CD4-positive, alpha-beta memory T cell (primary cell): ENCODE measurements around the gene PANX1. TPM values are rescaled to one million over a fixed set of nuclear protein-coding genes. Genes with fewer than 3 reads are reported as not detected.

ENCODE experiments used
- CTCF ChIA-PET: fragments of 350-600 bp; sonication (Branson Sonifier 250); formaldehyde crosslinking; loops from one replicate; lab custom pipeline; 2021; ENCODE audit warnings: inconsistent platforms; ENCODE audit not compliant: partially characterized antibody; lab: Charles Lee
- POLR2A ChIA-PET: fragments of 350-600 bp; sonication (Branson Sonifier 250); formaldehyde crosslinking; loops from one replicate; lab custom pipeline; 2021; ENCODE audit not compliant: partially characterized antibody; lab: Charles Lee
- DNase-seq, 5 donors: peaks; one replicate each; pipeline versions ENCODE4 v3.0.0 to v3.0.0-alpha.2; 2020 to 2022; ENCODE audit warnings: mixed read lengths in 1 of 5
- H3K27ac ChIP-seq: one replicate; pipeline ENCODE4 v1.7.0; 2013; ENCODE audit warnings: low read depth, low read length
- H3K27me3 ChIP-seq: 2 replicates; pipeline ENCODE4 v1.7.0; 2013; ENCODE audit warnings: mild to moderate bottlenecking, low read length, moderate library complexity; ENCODE audit not compliant: insufficient read depth
- H3K36me3 ChIP-seq: 2 replicates; pipeline ENCODE4 v1.7.0; 2013; ENCODE audit warnings: mild to moderate bottlenecking, low read length, moderate library complexity; ENCODE audit not compliant: insufficient read depth
- H3K4me1 ChIP-seq: 2 replicates; pipeline ENCODE4 v1.7.0; 2013; ENCODE audit warnings: mild to moderate bottlenecking, low read length, moderate library complexity; ENCODE audit not compliant: insufficient read depth
- H3K4me3 ChIP-seq, 2 donors: one replicate each; pipeline ENCODE4 v1.7.0; 2013; ENCODE audit warnings: low read length in 2 of 2, mild to moderate bottlenecking in 1 of 2
- H3K9me3 ChIP-seq, 2 donors: one replicate each; pipeline ENCODE4 v1.7.0; 2013; ENCODE audit warnings: low read length in 2 of 2, control low read depth in 1 of 2; ENCODE audit not compliant: control insufficient read depth in 1 of 2
- H3K27ac Mint-ChIP-seq, 7 donors: one replicate each; pipeline ENCODE4 v1.8.0; 2020 to 2021; ENCODE audit warnings: mixed read lengths in 7 of 7, mild to moderate bottlenecking in 6 of 7, inconsistent platforms in 3 of 7, moderate library complexity in 3 of 7
- H3K27me3 Mint-ChIP-seq, 2 donors: one replicate each; pipeline ENCODE4 v1.8.0; 2020 to 2021; ENCODE audit warnings: mixed read lengths in 2 of 2
- H3K36me3 Mint-ChIP-seq, 2 donors: one replicate each; pipeline ENCODE4 v1.8.0; 2020 to 2021; ENCODE audit warnings: mixed read lengths in 2 of 2, inconsistent platforms in 1 of 2, mild to moderate bottlenecking in 1 of 2
- H3K4me1 Mint-ChIP-seq, 4 donors: one replicate each; pipeline ENCODE4 v1.8.0; 2020 to 2021; ENCODE audit warnings: mixed read lengths in 4 of 4, mild to moderate bottlenecking in 1 of 4
- H3K4me3 Mint-ChIP-seq, 8 donors: one replicate each; pipeline ENCODE4 v1.8.0; 2020 to 2021; ENCODE audit warnings: mixed read lengths in 8 of 8, mild to moderate bottlenecking in 7 of 8, moderate library complexity in 6 of 8, inconsistent platforms in 3 of 8
- H3K9me3 Mint-ChIP-seq, 8 donors: one replicate each; pipeline ENCODE4 v1.8.0; 2020 to 2021; ENCODE audit warnings: mixed read lengths in 8 of 8, mild to moderate bottlenecking in 5 of 8, inconsistent platforms in 3 of 8, moderate library complexity in 1 of 8
- intact Hi-C: fragments of 100-400 bp; cut with micrococcal nuclease; formaldehyde crosslinking; loops from one replicate; pipeline ENCODE4 v1.15.1; 2023
- polyA plus RNA-seq, 2 donors: library from polyadenylated mRNA; unstranded; fragments of 300-500 nt; fragmentation: Illumina TruSeq; gene quantifications; one replicate each; pipeline ENCODE4 v1.2.3, GENCODE V29; 2021
- total RNA-seq, 2 experiments: library from RNA; stranded (reverse); gene quantifications; one replicate each; pipeline ENCODE4 v1.2.3, GENCODE V29; 2021

Gene PANX1
- total and polyA plus RNA-seq, 4 experiments from 2014 or later = 7.6 to 9.5 (median 8.7) TPM

DNA sequence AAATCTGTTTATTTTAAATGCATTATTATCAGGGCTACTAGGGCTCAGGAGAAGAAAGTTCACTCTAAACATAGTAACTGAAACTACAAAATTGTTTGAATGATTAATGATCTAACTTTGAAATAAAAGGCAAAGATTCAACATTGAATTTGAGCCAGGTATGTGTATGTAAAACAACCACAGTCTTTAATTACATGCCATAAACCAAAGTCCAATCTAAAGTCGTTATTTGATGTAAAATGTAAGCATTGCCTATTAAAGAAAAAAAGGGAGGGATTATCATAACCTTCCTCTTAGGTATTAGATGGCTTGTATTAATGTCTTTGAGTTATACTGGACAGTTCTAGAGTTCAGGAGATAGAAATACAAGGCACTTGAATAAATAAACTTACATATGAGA, 25.2 kb upstream of the PANX1 start:
- Mint-ChIP-seq H3K4me3 (no peak overlapping the region), H3K27ac (no peak overlapping the region), H3K4me1 (no peaks in the 10 kb centered on the region), H3K36me3 (no peaks in the 10 kb centered on the region), H3K9me3 (peaks cover 0 to 8% (median 1%) of the 10 kb centered on the region in 8 donors), H3K27me3 (peaks cover 0 to 2% of the 10 kb centered on the region in 2 donors)
- no peaks in the 10 kb centered on the region for H3K36me3 ChIP-seq
- H3K27ac ChIP-seq = no peak overlapping the region
- ChIA-PET CTCF (no interaction called here), POLR2A (no interaction called here)
- no peak overlapping the region for H3K4me3 ChIP-seq
- intact Hi-C loops = no loop called here
- H3K27me3 ChIP-seq = no peaks in the 10 kb centered on the region
- H3K9me3 ChIP-seq = no peaks in the 10 kb centered on the region
- H3K4me1 ChIP-seq = no peaks in the 10 kb centered on the region
- no peak for DNase-seq

DNA sequence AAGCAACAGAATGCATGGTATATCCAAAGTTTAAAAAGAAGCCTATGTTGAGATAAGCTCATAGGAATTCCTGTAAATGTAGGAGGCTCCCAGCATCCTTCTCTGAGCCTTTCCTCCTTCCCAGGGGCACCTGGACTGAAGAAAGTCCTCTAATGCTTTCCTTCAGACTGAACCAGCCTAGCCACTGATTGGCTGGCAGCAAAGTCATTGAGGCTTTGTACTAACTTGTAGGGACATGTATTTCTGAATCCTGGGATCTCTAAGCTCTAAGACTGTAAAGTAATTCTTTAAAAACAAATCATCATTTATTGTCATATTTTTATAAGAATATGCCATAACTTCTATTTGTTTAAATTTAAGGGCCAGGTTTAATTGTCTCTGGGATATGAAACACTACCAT, 23.9 kb upstream of the PANX1 start:
- peaks cover 0 to 2% of the 10 kb centered on the region in 2 donors for H3K27me3 Mint-ChIP-seq
- no peaks in the 10 kb centered on the region for H3K27me3 ChIP-seq
- intact Hi-C loops = no loop called here
- peaks cover 0 to 4% (median 0%) of the 10 kb centered on the region in 8 donors for H3K9me3 Mint-ChIP-seq
- ChIA-PET POLR2A (no interaction called here), CTCF (no interaction called here)
- no peaks in the 10 kb centered on the region for H3K36me3 Mint-ChIP-seq
- H3K4me3 ChIP-seq = no peak overlapping the region
- no peak for DNase-seq
- H3K27ac Mint-ChIP-seq = no peak overlapping the region
- H3K4me3 Mint-ChIP-seq = no peak overlapping the region
- no peaks in the 10 kb centered on the region for H3K9me3 ChIP-seq
- H3K27ac ChIP-seq = no peak overlapping the region
- no peaks in the 10 kb centered on the region for H3K36me3 ChIP-seq
- no peaks in the 10 kb centered on the region for H3K4me1 ChIP-seq
- H3K4me1 Mint-ChIP-seq = no peaks in the 10 kb centered on the region

DNA sequence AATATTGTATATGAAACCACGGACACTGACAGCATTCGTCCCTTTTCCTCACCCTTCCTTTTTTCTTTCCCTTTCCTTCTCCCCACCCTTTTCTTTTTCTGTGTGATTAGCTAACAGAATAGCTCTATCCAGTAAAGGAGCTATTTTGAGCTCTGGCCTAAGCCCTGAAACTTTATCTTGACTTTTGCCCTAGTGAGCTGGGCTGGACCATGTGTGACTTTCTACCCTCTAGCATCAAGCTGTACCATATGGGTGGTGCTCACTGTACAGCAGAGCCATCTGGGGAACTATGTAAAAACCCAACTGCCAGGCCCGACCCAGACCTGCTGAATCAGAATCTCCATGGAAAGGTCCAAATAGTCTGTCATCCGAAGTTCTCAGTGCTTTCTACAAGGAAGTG, 21.9 kb upstream of the PANX1 start:
- ChIA-PET CTCF (no interaction called here), POLR2A (no interaction called here)
- no peaks in the 10 kb centered on the region for H3K4me1 ChIP-seq
- Mint-ChIP-seq H3K27me3 (peaks cover 0 to 2% of the 10 kb centered on the region in 2 donors), H3K9me3 (peaks cover 0 to 3% (median 0%) of the 10 kb centered on the region in 8 donors), H3K4me1 (no peaks in the 10 kb centered on the region), H3K4me3 (no peak overlapping the region), H3K27ac (no peak overlapping the region), H3K36me3 (no peaks in the 10 kb centered on the region)
- intact Hi-C loops = no loop called here
- no peaks in the 10 kb centered on the region for H3K27me3 ChIP-seq
- H3K27ac ChIP-seq = no peak overlapping the region
- no peak overlapping the region for H3K4me3 ChIP-seq
- H3K9me3 ChIP-seq = no peaks in the 10 kb centered on the region
- H3K36me3 ChIP-seq = no peaks in the 10 kb centered on the region
- DNase-seq = no peak

DNA sequence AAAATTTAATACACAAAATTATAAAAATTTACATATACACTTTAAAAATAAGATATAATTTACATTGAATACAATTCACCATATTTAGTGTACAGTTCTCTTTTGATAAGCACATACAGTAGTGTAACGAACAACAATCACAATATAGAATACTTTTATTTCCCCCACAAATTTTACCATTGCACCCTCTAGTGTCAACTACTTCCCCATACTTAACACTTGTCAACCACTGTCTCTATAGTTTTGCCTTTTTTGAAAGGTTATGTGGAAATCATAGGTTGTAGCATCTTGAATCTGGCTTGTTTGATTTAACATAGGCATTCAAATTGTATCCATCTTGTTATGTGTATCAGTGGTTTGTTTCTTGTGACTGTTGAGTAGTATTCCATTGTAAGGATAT, 21.3 kb upstream of the PANX1 start:
- Histone ChIP-seq H3K36me3 (no peaks in the 10 kb centered on the region), H3K4me1 (no peaks in the 10 kb centered on the region), H3K27me3 (no peaks in the 10 kb centered on the region), H3K9me3 (no peaks in the 10 kb centered on the region), H3K4me3 (no peak overlapping the region), H3K27ac (no peak overlapping the region)
- no peak overlapping the region for H3K4me3 Mint-ChIP-seq
- DNase-seq = no peak
- ChIA-PET POLR2A (no interaction called here), CTCF (no interaction called here)
- H3K36me3 Mint-ChIP-seq = no peaks in the 10 kb centered on the region
- no peak overlapping the region for H3K27ac Mint-ChIP-seq
- intact Hi-C loops = no loop called here
- H3K4me1 Mint-ChIP-seq = no peaks in the 10 kb centered on the region
- H3K9me3 Mint-ChIP-seq = peaks cover 0 to 3% (median 0%) of the 10 kb centered on the region in 8 donors
- H3K27me3 Mint-ChIP-seq = peaks cover 0 to 2% of the 10 kb centered on the region in 2 donors

DNA sequence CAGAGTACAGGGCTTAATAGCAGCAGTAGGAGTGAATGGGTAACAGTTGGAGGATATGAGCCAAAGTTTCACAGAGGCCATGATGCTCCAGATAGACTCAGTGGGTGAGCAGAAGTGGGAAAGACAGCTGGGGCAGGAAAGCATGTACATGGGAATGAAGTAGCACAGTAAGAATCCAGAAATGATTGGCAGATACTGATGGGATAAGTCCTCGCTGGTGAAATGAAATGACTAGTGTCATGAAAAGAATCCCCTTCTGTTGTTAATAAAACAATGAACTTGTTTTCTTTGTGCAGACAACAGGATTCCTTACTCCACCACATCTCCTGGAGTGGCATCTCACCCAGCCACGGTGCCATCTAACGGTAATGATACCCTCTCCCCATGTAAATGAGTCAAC, 17.4 kb upstream of the PANX1 start:
- Mint-ChIP-seq H3K9me3 (peaks cover 0 to 3% (median 0%) of the 10 kb centered on the region in 8 donors), H3K36me3 (no peaks in the 10 kb centered on the region), H3K4me3 (no peak overlapping the region), H3K27me3 (peaks cover 5 to 8% of the 10 kb centered on the region in 2 donors), H3K4me1 (no peaks in the 10 kb centered on the region), H3K27ac (no peak overlapping the region)
- DNase-seq = no peak
- no peak overlapping the region for H3K27ac ChIP-seq
- no peaks in the 10 kb centered on the region for H3K9me3 ChIP-seq
- intact Hi-C loops = no loop called here
- no peaks in the 10 kb centered on the region for H3K4me1 ChIP-seq
- no peaks in the 10 kb centered on the region for H3K36me3 ChIP-seq
- CTCF ChIA-PET = no interaction called here
- POLR2A ChIA-PET = no interaction called here
- H3K4me3 ChIP-seq = no peak overlapping the region
- no peaks in the 10 kb centered on the region for H3K27me3 ChIP-seq

DNA sequence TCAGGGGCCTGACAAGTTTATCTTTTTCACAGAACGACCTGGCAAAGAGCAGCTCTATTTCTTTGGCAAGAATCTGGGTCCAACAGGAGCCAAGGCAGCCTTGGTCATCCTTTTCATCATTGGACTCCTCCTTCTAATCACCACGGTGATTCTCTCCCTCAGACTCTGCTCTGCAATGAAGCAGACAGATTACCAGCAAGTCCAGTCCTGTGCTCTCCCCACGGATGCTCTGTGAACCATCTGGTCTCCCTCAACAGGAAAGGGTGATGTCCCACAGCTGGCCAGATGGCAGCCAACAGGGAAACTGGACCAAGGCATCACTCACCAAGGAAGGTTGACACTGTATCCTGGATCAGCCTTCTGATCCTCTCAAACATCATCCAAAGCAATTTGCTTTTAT, 17.0 kb upstream of the PANX1 start:
- no peak overlapping the region for H3K27ac Mint-ChIP-seq
- ChIA-PET POLR2A (no interaction called here), CTCF (no interaction called here)
- no peak for DNase-seq
- Histone ChIP-seq H3K9me3 (no peaks in the 10 kb centered on the region), H3K4me1 (no peaks in the 10 kb centered on the region), H3K4me3 (no peak overlapping the region), H3K27ac (no peak overlapping the region), H3K27me3 (no peaks in the 10 kb centered on the region), H3K36me3 (no peaks in the 10 kb centered on the region)
- intact Hi-C loops = no loop called here
- no peaks in the 10 kb centered on the region for H3K4me1 Mint-ChIP-seq
- no peaks in the 10 kb centered on the region for H3K36me3 Mint-ChIP-seq
- peaks cover 0 to 1% (median 0%) of the 10 kb centered on the region in 8 donors for H3K9me3 Mint-ChIP-seq
- peaks cover 5 to 8% of the 10 kb centered on the region in 2 donors for H3K27me3 Mint-ChIP-seq
- H3K4me3 Mint-ChIP-seq = no peak overlapping the region

DNA sequence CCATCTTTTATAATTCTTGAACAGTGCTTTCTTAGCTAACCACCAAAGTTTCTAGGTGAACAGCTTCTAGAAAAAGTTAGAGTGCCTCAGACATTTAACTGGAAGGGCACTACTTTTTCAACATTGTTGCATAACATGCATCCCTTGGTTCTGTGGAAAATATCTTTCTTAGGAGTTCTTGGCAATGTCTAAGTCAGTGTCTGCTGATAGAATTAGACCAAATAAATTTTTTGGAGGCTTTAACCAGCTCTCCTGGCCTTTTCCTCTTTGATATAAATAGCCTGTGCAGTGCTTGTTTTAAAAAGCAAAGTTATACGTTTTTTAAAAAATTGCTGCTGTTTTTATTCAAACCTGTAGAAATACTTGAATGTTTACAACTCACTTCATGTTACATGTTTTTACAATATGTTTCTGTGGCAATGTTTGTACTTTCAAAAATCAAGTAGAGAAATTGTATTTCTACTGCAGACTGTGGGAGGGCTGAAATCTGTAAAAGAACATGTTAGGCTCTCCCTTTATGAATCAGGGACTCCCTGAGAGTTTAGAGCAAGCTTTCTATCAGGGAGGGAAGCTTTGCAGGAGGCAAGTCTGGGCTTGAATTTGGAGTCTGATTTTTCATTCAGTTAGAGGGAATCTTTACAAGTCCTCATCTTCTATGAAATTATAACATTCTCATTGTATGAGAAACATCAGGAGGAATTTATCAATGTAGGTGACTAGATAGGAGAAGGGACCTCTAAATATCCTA, 16.3 kb upstream of the PANX1 start:
- no peak for DNase-seq
- H3K4me3 Mint-ChIP-seq = no peak overlapping the region

More for the DNA sequence above, 16.3 kb upstream of the PANX1 start:
- ChIA-PET CTCF (no interaction called here), POLR2A (no interaction called here)
- Histone ChIP-seq H3K9me3 (no peaks in the 10 kb centered on the region), H3K4me1 (no peaks in the 10 kb centered on the region), H3K36me3 (no peaks in the 10 kb centered on the region), H3K27me3 (no peaks in the 10 kb centered on the region), H3K27ac (no peak overlapping the region), H3K4me3 (no peak overlapping the region)
- Mint-ChIP-seq H3K9me3 (no peaks in the 10 kb centered on the region), H3K27ac (no peak overlapping the region), H3K4me1 (no peaks in the 10 kb centered on the region), H3K27me3 (peaks cover 5 to 8% of the 10 kb centered on the region in 2 donors), H3K36me3 (no peaks in the 10 kb centered on the region)
- intact Hi-C loops = no loop called here
